ENCODE measurements around the gene FITM2. TPM values are rescaled to one million over a fixed set of nuclear protein-coding genes. Genes with fewer than 3 reads are reported as not detected.

FITM2 gene
- polyA plus RNA-seq, 2 of the 4 experiments (the other 2 are of a cell fraction): 13.1 to 15.4 TPM

GRCh38 chr20:44271915-44272663 lies 38.9 kb downstream of the FITM2 start:
- Histone ChIP-seq H3K4me1 (no peaks in the 10 kb centered on the region), H3K27ac (no peak overlapping the region), H3K9me3 (no peaks in the 10 kb centered on the region), H3K4me2 (no peak overlapping the region), H3K4me3 (no peak overlapping the region)
- DNase-seq (ENCODE audit: low read depth in 1 of 2, low spot score in 1 of 2) (no peak), FAIRE-seq (no peak), ATAC-seq (peak in 1 of 2 experiments; percentile 36; a peak in 1 of 6 replicates)
- no peak for TF ChIP-seq CEBPB (IDR thresholded peaks at IDR 0.05)
- TF ChIP-seq CTCF (IDR thresholded peaks at IDR 0.05): 0 out of 3 replicates have a peak, but pooled peaks have one; percentile 12
- 59% methylated on average over 14 of the region's 14 CpGs for WGBS (ENCODE audit: missing lambda C conversion rate)
- POLR2A ChIA-PET: no interaction called here
- CTCF ChIA-PET: interaction anchor here (0.7 to 3.5 kb wide), 6 partner anchors 8 to 54 kb away, joined by 3 to 13 read pairs (median 4); partner anchors contain the start of gene FITM2

- DNase-seq (ENCODE audit: low read depth in 1 of 2, low spot score in 1 of 2) (no peak), ATAC-seq (no peak), FAIRE-seq (no peak)
- no peaks in the 10 kb centered on the region for H3K4me1 ChIP-seq
- ChIA-PET CTCF (interaction anchor here (1.5 kb wide), 1 partner anchor 11 kb away, joined by 4 read pairs; no protein-coding TSS in a partner anchor), POLR2A (no interaction called here)
- WGBS (ENCODE audit: missing lambda C conversion rate): 72% methylated on average over 5 of the region's 5 CpGs
- no peaks in the 10 kb centered on the region for H3K9me3 ChIP-seq
- TF ChIP-seq RCOR1 (IDR thresholded peaks at IDR 0.05; ENCODE audit: low read depth, low read length) (no peak), CBX8 (IDR thresholded peaks at IDR 0.05) (no peak), POLR2AphosphoS2 (conservative IDR thresholded peaks at IDR 0.05; ENCODE audit: low read length) (no peak), PBX3 (IDR thresholded peaks at IDR 0.05) (no peak), JUNB (IDR thresholded peaks at IDR 0.05) (no peak), CTCF (IDR thresholded peaks at IDR 0.05) (no peak), GATA3 (IDR thresholded peaks at IDR 0.05; ENCODE audit: borderline replicate concordance) (no peak), ZNF302 (CRISPR knock-in tag; IDR thresholded peaks at IDR 0.05) (no peak), NFE2L2 (conservative IDR thresholded peaks at IDR 0.05; ENCODE audit: low read length) (no peak), HOXA7 (CRISPR knock-in tag; IDR thresholded peaks at IDR 0.05) (no peak), RFX5 (IDR thresholded peaks at IDR 0.05) (no peak), RNF2 (IDR thresholded peaks at IDR 0.05; ENCODE audit: borderline replicate concordance, low read depth) (no peak), JUN (IDR thresholded peaks at IDR 0.05) (no peak), CHD4 (IDR thresholded peaks at IDR 0.05; ENCODE audit: borderline replicate concordance) (no peak), FOXS1 (CRISPR knock-in tag; IDR thresholded peaks at IDR 0.05) (no peak)
- H3K4me3 ChIP-seq: no peak overlapping the region
- H3K4me2 ChIP-seq: no peak overlapping the region
- no peak overlapping the region for H3K27ac ChIP-seq
Observed at GRCh38 chr20:44268802-44269201, 42.2 kb downstream of the FITM2 start.

GRCh38 chr20:44264287-44264686 lies 46.7 kb downstream of the FITM2 start:
- ATAC-seq (no peak), FAIRE-seq (no peak), DNase-seq (ENCODE audit: low read depth in 1 of 2, low spot score in 1 of 2) (no peak)
- TF ChIP-seq REST (IDR thresholded peaks at IDR 0.05) (peak; percentile 83), POLR2A (IDR thresholded peaks at IDR 0.05; ENCODE audit: low read length) (no peak)
- no peak overlapping the region for H3K27ac ChIP-seq
- ChIA-PET CTCF (interaction anchor here (1.1 to 3.2 kb wide), 8 partner anchors 9 to 197 kb away, joined by 3 to 16 read pairs (median 4); partner anchors contain the start of gene FITM2), POLR2A (no interaction called here)
- H3K4me1 ChIP-seq: no peaks in the 10 kb centered on the region
- no peak overlapping the region for H3K4me2 ChIP-seq
- H3K9me3 ChIP-seq: no peaks in the 10 kb centered on the region
- WGBS (ENCODE audit: missing lambda C conversion rate): 29% methylated on average over 4 of the region's 5 CpGs
- no peak overlapping the region for H3K4me3 ChIP-seq

Data from A549 (cell line).